Measurements from ENCODE around the gene FAT3.

Gene FAT3

DNA sequence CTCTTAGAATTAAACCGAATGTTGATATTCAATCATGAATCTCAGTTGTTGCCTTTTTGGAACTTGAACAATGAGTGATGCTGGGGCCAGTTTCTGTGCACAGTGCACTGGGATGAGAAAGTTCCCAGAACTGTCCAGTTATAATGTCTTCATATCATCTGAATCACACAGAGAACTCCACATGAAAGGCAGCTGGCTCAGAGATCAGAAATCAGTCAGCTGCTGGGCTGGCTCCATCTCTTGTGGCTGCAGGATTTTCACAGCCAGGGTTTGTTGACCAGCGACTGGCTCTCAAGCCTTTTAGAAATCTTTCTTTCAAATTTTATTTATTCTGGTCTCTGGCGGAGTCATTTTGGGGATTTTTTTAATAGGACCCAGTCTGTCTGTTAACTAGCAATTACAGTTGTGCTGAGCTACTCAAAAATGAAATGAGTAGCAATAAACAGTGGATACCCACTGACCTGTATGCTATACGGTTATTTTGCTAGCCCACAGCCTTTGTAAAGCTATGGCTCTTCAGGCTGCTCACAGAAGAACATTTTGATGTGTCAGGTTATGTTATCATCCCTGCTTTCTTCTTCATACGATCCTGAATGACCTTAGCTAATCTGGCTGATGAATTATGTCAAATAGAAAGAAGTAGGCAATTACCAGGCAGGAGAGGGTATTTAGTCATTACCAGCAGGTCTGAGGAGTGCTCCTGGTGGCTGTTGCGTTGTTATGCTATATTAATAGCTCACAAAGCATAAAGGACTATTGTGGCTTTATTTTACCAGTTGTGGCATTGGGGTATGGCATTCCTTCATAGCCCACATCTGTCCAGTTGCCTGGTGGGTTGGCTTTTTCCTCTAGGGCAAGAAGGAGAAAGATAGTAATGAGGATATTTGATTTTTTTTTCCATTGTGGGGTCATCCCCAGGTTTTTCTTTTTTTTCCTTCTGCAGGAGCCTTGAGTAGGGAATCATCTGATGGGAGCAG, 3.6 kb downstream of the FAT3 start:
- no peak for DNase-seq

DNA sequence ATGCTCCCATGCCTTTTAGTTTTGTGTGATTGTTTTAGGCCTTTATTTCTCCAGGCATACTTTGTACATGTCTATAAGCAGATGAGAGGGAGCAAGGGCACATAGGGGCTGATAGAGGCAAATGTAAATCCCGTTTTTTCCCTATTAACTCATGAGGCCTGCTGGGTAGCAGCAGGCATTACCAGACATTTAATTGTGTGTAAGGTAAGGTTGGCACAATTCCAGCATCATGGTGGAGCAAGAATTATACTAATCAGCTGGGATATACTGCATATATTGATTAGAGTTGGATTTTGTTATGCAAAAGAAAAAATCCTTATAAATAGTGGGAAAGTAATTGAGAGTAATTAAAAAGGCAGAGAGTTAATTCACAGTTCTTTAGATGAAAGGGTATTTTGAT, 12.2 kb downstream of the FAT3 start:
- no peak for DNase-seq

DNA sequence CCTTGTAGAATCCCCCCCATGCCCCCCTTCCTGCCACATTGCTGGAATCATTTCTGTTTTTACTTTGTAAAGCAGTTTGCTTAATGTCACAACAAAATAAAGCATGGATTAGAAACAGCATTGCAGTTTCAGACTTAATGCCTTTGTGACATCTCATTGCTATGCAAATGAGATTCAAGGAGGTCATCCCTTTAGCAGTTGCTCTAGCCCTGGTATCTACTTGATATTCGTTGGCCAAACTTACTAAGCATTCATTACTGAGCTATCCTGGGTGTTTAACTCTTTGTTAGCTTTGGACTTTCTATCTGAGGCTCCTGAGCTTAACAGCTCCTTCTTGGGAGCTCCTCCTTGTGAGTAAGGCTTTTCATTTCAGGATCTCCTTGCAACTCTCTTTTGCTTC, 16.3 kb downstream of the FAT3 start:
- DNase-seq = no peak

DNA sequence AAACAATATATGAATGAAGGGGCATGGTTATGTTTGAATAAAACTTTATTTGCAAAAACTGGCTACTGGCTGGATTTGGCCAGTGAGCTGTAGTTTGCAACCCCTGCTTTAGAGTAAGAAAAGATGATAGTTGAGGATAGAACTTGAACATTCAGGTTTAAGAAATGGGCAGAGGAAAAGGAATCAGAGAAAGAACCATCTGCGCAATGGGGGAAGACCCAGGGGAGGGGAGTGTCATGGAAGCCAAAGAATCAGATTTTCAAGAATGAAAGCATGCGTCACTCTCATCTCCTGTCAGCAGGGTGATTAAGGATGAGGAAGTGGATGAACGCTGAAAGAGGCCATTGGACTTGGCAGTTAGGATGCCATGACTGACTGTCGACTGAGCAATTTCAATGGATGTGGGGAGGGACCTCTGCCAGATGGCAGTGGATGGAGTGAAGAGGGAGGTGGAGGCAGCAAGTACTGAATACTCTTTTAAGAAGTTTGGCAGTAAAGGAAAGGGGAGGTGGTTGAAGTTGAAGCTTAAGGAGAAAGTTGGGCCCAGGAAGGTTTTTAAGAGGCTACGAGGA, 21.2 kb downstream of the FAT3 start:
- peak; percentile 40 for DNase-seq

- no peak for DNase-seq
Measured at GRCh38 chr11:92246630-92247029, 22.0 kb downstream of the FAT3 start.

DNA sequence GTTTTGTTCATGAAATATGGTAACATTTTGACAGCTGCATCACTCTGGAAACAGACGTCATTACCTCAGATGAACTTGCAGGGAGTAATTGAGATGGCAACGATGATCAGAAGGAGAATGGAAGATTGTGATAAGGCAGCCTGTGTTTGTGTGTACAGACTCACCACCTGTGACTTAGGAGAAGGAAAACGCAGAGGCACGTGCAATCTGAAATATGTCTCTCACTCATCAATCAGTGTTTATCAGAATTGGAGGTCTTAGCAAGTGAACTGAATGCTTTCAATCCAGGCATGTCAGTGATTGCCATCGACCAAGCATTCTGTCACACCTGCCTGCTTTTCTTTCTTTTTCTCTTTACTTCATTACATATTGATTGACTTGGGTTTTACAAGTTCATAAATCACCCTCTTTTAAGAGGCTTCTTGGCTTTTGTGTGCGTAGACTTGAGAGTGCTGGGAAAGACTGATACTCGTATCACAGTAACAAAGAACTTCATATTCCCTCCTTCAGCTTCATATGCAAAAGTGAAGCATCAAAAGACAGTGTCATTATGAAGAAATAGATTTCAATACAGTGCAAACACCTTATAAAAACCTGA, 24.6 kb downstream of the FAT3 start:
- DNase-seq = no peak

- DNase-seq = no peak
Measured at GRCh38 chr11:92251980-92252379, 27.4 kb downstream of the FAT3 start.

DNA sequence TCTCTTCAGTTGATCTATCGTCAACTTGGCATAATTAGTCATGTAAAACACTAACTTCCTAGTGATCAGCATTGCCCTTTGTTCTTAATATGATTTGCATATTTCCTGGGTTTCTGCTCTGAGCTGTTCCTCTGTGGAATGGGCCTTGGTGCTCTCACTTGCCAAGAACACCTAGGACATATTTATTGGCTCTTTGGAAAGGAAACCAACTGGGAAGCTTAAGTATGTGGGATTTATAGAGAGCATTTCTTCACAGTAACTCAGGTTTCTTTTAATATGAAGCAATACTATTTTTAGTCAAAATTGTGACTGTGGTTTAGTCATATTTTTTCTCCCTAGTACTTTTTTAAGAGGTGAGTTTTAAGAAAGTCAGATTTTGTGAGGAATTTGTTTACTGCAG, 28.8 kb downstream of the FAT3 start:
- no peak for DNase-seq

DNA sequence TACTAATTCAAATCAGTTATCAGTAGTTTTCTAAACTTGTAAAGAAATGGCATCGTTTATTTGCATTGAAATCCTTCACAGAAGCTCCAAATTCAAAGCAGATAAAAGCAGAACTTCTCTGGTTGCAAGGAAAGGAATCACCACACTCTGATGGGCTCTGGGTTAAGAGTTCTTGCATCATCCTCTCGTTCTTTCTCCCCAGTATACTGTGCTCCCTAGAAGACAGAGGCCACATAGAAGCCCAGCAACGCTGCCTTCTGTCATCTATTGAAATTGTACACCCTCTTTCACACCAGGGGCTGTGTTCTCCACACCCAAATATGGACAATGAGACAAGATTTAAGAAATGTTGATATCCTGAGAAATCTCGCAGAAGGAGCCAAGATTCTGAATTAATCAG, 29.3 kb downstream of the FAT3 start:
- DNase-seq = peak; percentile 84

- no peak for DNase-seq
Measured at GRCh38 chr11:92257536-92257935, 32.9 kb downstream of the FAT3 start.

- DNase-seq = peak; percentile 5
Measured at GRCh38 chr11:92259861-92260260, 35.2 kb downstream of the FAT3 start.

GRCh38 chr11:92264350-92264749, 39.7 kb downstream of the FAT3 start:
- no peak for DNase-seq

DNA sequence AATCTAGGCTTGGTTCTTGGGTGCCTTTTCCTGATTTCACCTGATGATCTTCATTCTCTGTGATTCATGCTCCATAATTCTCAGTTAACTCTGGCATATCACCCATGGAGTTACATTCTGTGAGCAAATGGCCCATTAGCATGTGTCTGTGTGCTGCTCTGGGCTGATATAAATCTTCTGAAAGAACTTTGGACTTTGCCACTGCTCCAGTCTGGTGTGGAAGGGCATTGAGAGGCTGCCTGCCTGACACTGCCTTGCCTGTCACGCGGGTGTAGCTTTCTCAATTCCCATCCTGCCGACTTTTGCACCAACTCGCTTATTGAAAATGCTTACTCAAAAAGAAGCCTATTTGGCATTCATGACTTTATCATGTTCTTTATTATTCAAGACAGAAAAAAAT, 42.2 kb downstream of the FAT3 start:
- DNase-seq = no peak

GRCh38 chr11:92267278-92267677, 42.7 kb downstream of the FAT3 start:
- DNase-seq = no peak

DNA sequence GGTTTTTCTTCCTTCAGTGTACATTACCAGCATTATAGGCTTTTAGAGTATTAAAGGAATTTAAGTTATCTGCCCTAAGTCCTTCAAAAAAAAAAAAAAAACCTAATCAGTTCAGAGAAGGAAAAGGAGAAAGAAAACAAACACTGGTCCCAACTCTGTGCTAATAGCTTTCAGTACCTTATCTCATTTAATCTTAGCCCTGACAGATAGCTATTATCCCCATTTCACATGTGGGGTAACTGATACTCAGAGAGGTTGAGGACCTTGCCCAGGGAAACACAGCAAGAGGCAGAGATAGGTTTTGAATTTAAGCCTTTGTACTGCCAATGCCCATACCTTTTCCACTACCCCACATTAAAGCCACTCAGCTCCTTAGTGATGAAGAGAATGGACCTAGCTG, 43.4 kb downstream of the FAT3 start:
- no peak for DNase-seq

- DNase-seq = no peak
Measured at GRCh38 chr11:92268546-92268945, 43.9 kb downstream of the FAT3 start.

- DNase-seq = no peak
Measured at GRCh38 chr11:92269021-92269420, 44.4 kb downstream of the FAT3 start.

- no peak for DNase-seq
Measured at GRCh38 chr11:92269841-92270240, 45.2 kb downstream of the FAT3 start.

DNA sequence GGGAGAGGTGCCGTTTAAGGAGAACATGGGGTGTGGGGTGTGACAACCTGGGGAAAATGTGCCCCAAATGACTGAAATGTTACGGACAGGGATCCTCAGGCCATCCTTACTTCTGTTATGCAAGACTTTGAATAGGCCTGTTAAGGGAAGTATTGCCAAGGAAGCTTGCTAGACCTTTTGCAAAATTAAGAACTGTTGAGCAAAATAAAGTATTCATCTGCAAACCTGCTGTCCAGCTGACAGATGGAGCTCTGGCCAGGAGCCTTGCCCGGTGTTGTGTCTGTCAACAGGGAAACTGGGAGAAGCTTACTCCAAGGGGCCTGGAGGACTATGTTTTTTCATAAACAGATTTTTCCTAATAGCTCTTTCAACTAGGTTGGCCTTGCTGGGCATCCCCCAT, 48.0 kb downstream of the FAT3 start:
- DNase-seq = no peak
